Measurements from ENCODE around the gene ADGRG1.

ADGRG1 gene

GRCh38 chr16:57635266-57636097 lies 7.1 kb downstream of the ADGRG1 start:
- in situ Hi-C loops (cut with MboI; ENCODE audit: low sequenced_read_pairs, unreplicated experiment) = no loop called here
- no peak for TF ChIP-seq CTCF (IDR thresholded peaks at IDR 0.05; ENCODE audit: borderline replicate concordance, control extremely low read depth, extremely low read depth, insufficient read depth, missing control alignments)
- DNase-seq (ENCODE audit: low spot score) = no peak

- no peak for TF ChIP-seq CTCF (IDR thresholded peaks at IDR 0.05; ENCODE audit: borderline replicate concordance, control extremely low read depth, extremely low read depth, insufficient read depth, missing control alignments)
- in situ Hi-C loops (cut with MboI; ENCODE audit: low sequenced_read_pairs, unreplicated experiment) = no loop called here
- DNase-seq (ENCODE audit: low spot score) = no peak
Observed at GRCh38 chr16:57636184-57636583, 7.8 kb downstream of the ADGRG1 start.

- TF ChIP-seq CTCF (IDR thresholded peaks at IDR 0.05; ENCODE audit: borderline replicate concordance, control extremely low read depth, extremely low read depth, insufficient read depth, missing control alignments) = no peak
- in situ Hi-C loops (cut with MboI; ENCODE audit: low sequenced_read_pairs, unreplicated experiment) = no loop called here
Observed at GRCh38 chr16:57637020-57637419, 8.6 kb downstream of the ADGRG1 start.

GRCh38 chr16:57637424-57637823 lies 9.0 kb downstream of the ADGRG1 start:
- in situ Hi-C loops (cut with MboI; ENCODE audit: low sequenced_read_pairs, unreplicated experiment) = no loop called here
- no peak for DNase-seq (ENCODE audit: low spot score)
- no peak for TF ChIP-seq CTCF (IDR thresholded peaks at IDR 0.05; ENCODE audit: borderline replicate concordance, control extremely low read depth, extremely low read depth, insufficient read depth, missing control alignments)

More at GRCh38 chr16:57637020-57637419, 8.6 kb downstream of the ADGRG1 start:
- no peak for DNase-seq (ENCODE audit: low spot score)

- no peak for DNase-seq (ENCODE audit: low spot score)
- in situ Hi-C loops (cut with MboI; ENCODE audit: low sequenced_read_pairs, unreplicated experiment) = no loop called here
- TF ChIP-seq CTCF (IDR thresholded peaks at IDR 0.05; ENCODE audit: borderline replicate concordance, control extremely low read depth, extremely low read depth, insufficient read depth, missing control alignments) = no peak
Observed at GRCh38 chr16:57637965-57638364, 9.5 kb downstream of the ADGRG1 start.

GRCh38 chr16:57638381-57638780 lies 10.0 kb downstream of the ADGRG1 start:
- in situ Hi-C loops (cut with MboI; ENCODE audit: low sequenced_read_pairs, unreplicated experiment) = no loop called here
- no peak for TF ChIP-seq CTCF (IDR thresholded peaks at IDR 0.05; ENCODE audit: borderline replicate concordance, control extremely low read depth, extremely low read depth, insufficient read depth, missing control alignments)
- no peak for DNase-seq (ENCODE audit: low spot score)
